HepG2 (cell line): ENCODE data around the gene TXNRD2. TPM values are rescaled to one million over a fixed set of nuclear protein-coding genes. Genes with fewer than 3 reads are reported as not detected.
A peak's percentile ranks its signal among the peaks of the same experiment; 100 is the strongest.

ENCODE experiments used
- ARHGAP35 ChIP-seq: sonication (generic); formaldehyde crosslinking; IDR thresholded peaks from 2 replicates; pipeline ENCODE4 v1.9.0; 2022; ENCODE audit warnings: mild to moderate bottlenecking, inconsistent platforms, moderate library complexity, missing genetic modification reagents, borderline replicate concordance
- ARID4A ChIP-seq: sonication (generic); formaldehyde crosslinking; IDR thresholded peaks from 2 replicates; pipeline ENCODE4 v1.5.0; 2020; ENCODE audit warnings: mild to moderate bottlenecking, missing genetic modification reagents, borderline replicate concordance
- ASH2L ChIP-seq: fragments of 300-600, 200-600 bp; sonication (generic); IDR thresholded peaks from 2 replicates; pipeline ENCODE4 v1.7.0; 2017; ENCODE audit warnings: low read depth, mild to moderate bottlenecking, moderate library complexity, mixed read lengths, low read length; ENCODE audit not compliant: insufficient read length
- ATAD3A ChIP-seq: sonication (generic); formaldehyde crosslinking; IDR thresholded peaks from 2 replicates; pipeline ENCODE4 v1.4.0; 2020; ENCODE audit warnings: missing genetic modification reagents
- BHLHE40 ChIP-seq: IDR thresholded peaks from 2 replicates; pipeline ENCODE4 v1.6.1; 2011; ENCODE audit warnings: low read length, improper control_type of control experiment
- GABPB1 ChIP-seq: IDR thresholded peaks from 2 replicates; pipeline ENCODE4 v1.6.1; 2016; ENCODE audit warnings: mild to moderate bottlenecking, missing genetic modification reagents, moderate library complexity, missing compliant biosample characterization
- JUNB ChIP-seq: sonication (generic); formaldehyde crosslinking; IDR thresholded peaks from 2 replicates; pipeline ENCODE4 v1.8.0; 2022; ENCODE audit warnings: missing genetic modification reagents, mild to moderate bottlenecking, borderline replicate concordance
- KDM6A ChIP-seq: IDR thresholded peaks from 2 replicates; pipeline ENCODE4 v1.6.1; 2016; ENCODE audit warnings: low read depth
- MXI1 ChIP-seq: IDR thresholded peaks from 3 replicates; pipeline ENCODE4 v1.6.1; 2012; ENCODE audit warnings: low read depth, low read length, inconsistent platforms, borderline replicate concordance
- NCOA1 ChIP-seq: sonication (generic); formaldehyde crosslinking; IDR thresholded peaks from 2 replicates; pipeline ENCODE4 v1.9.0; 2021; ENCODE audit warnings: missing genetic modification reagents
- PHF8 ChIP-seq: sonication (generic); formaldehyde crosslinking; IDR thresholded peaks from 2 replicates; pipeline ENCODE4 v1.5.0; 2020; ENCODE audit warnings: missing genetic modification reagents
- POLR2G ChIP-seq: fragments of 200-400 bp; formaldehyde crosslinking; IDR thresholded peaks from 2 replicates; pipeline ENCODE4 v1.6.1; 2018; ENCODE audit warnings: mild to moderate bottlenecking, low read depth, low read length, moderate library complexity
- RAD21 ChIP-seq: fragments of 450-650 bp; formaldehyde crosslinking; IDR thresholded peaks from 2 replicates; pipeline ENCODE4 v1.5.0; 2020; ENCODE audit warnings: mild to moderate bottlenecking
- REXO4 ChIP-seq: sonication (generic); formaldehyde crosslinking; IDR thresholded peaks from 2 replicates; pipeline ENCODE4 v1.8.0; 2022; ENCODE audit warnings: missing genetic modification reagents, mild to moderate bottlenecking, borderline replicate concordance
- SOX13 ChIP-seq, 3 experiments: fragments of 450-650 bp in 1 of 3; sonication (generic) in 1 of 3; formaldehyde crosslinking in 1 of 3; IDR thresholded peaks in 2 of 3; conservative IDR thresholded peaks in 1 of 3; 2 replicates each; pipeline versions ENCODE4 v1.5.0 to v1.6.1; 2016 to 2020; ENCODE audit warnings: antibody characterized with exemption in 1 of 3, mild to moderate bottlenecking in 1 of 3, missing compliant biosample characterization in 1 of 3, missing genetic modification reagents in 1 of 3, moderate library complexity in 1 of 3
- SP2 ChIP-seq: sonication (generic); formaldehyde crosslinking; IDR thresholded peaks from 2 replicates; pipeline ENCODE4 v1.5.1; 2020; ENCODE audit warnings: mild to moderate bottlenecking, missing genetic modification reagents
- ZBED4 ChIP-seq: sonication (generic); formaldehyde crosslinking; IDR thresholded peaks from 2 replicates; pipeline ENCODE4 v1.4.0; 2020; ENCODE audit warnings: missing genetic modification reagents, borderline replicate concordance
- ZFX ChIP-seq: sonication (generic); formaldehyde crosslinking; IDR thresholded peaks from 2 replicates; pipeline ENCODE4 v1.4.0; 2020; ENCODE audit warnings: mild to moderate bottlenecking, low read depth, missing genetic modification reagents, moderate library complexity
- ZNF652 ChIP-seq: IDR thresholded peaks from 2 replicates; pipeline ENCODE4 v1.6.1; 2016; ENCODE audit warnings: low read depth, borderline replicate concordance
- ZSCAN21 ChIP-seq: sonication (generic); formaldehyde crosslinking; IDR thresholded peaks from 2 replicates; pipeline ENCODE4 v1.8.0; 2022; ENCODE audit warnings: mild to moderate bottlenecking, missing genetic modification reagents, moderate library complexity, borderline replicate concordance
- polyA plus RNA-seq, 8 experiments: library from polyadenylated mRNA; depleted of rRNA in 3 of 8; stranded (reverse) in 7 of 8; unstranded in 1 of 8; fragments of >200 nt; fragmentation: Illumina TruSeq in 4 of 8; extraction: Trizol in 4 of 8; gene quantifications; 2 replicates each; pipeline versions ENCODE4 v1.2.1 to v1.2.3, GENCODE V29; 2011 to 2016; ENCODE audit warnings: low read depth in 4 of 8, missing spikeins in 1 of 8, mixed read lengths in 1 of 8; ENCODE audit not compliant: insufficient read depth in 1 of 8
- total RNA-seq, 5 experiments: library from RNA; depleted of rRNA; stranded (reverse); fragments of >200 nt; fragmentation: Illumina TruSeq; extraction: Trizol; gene quantifications; 2 replicates each; pipeline ENCODE4 v1.2.3, GENCODE V29; 2016; ENCODE audit warnings: low read depth in 1 of 5

The TXNRD2 gene
- total and polyA plus RNA-seq, 2 of the 13 experiments (the other 11 are each of a cell fraction or from before 2014, with no cell fraction given): 17.5 to 18.6 TPM

- TF ChIP-seq ZFX (CRISPR knock-in tag) (peak; percentile 65), ZSCAN21 (CRISPR knock-in tag) (peak; percentile 70; the same call in 1 of the 2 replicates), PHF8 (CRISPR knock-in tag) (0 out of 2 replicates have a peak, but pooled peaks have one; percentile 49), BHLHE40 (peak; percentile 52; the same call in 1 of the 2 replicates), KDM6A (CRISPR knock-in tag) (no peak), NCOA1 (CRISPR knock-in tag) (no peak), SOX13 (IDR thresholded peaks at IDR 0.05) (no peak), SOX13 (CRISPR knock-in tag; conservative IDR thresholded peaks at IDR 0.05 in 1 of 2, IDR thresholded peaks at IDR 0.05 in 1 of 2) (peak in 1 of 2 experiments; percentile 4; a peak in 1 of 4 replicates), RAD21 (CRISPR knock-in tag) (0 out of 2 replicates have a peak, but pooled peaks have one; percentile 24), GABPB1 (CRISPR knock-in tag) (peak; percentile 43; the same call in 1 of the 2 replicates), JUNB (CRISPR knock-in tag) (no peak), POLR2G (peak; percentile 45; the same call in 1 of the 2 replicates), ATAD3A (CRISPR knock-in tag) (no peak), ZBED4 (CRISPR knock-in tag) (no peak), ASH2L (peak; percentile 11), REXO4 (0 out of 2 replicates have a peak, but pooled peaks have one; percentile 61), MXI1 (peak; percentile 26; the same call in 1 of the 3 replicates), ARID4A (CRISPR knock-in tag) (peak; percentile 29; the same call in 1 of the 2 replicates), ARHGAP35 (CRISPR knock-in tag) (peak; percentile 44; the same call in 1 of the 2 replicates), SP2 (CRISPR knock-in tag) (0 out of 2 replicates have a peak, but pooled peaks have one; percentile 11), ZNF652 (no peak)
These were observed 45.1 kb upstream of the TXNRD2 start (continued) for GRCh38 chr22:19986410-19987341.
